NCI-H774 (cell line): ENCODE measurements around the gene DNM3.
"Not testable (repeated sequence)": the region's sequence is repeated elsewhere in the genome, so short reads cannot be mapped to it uniquely, and the experiment has no call there.

Experiments used
- DNase-seq: peaks from one replicate; lab custom pipeline; 2025; lab: John Stamatoyannopoulos, UW

Gene DNM3

DNA sequence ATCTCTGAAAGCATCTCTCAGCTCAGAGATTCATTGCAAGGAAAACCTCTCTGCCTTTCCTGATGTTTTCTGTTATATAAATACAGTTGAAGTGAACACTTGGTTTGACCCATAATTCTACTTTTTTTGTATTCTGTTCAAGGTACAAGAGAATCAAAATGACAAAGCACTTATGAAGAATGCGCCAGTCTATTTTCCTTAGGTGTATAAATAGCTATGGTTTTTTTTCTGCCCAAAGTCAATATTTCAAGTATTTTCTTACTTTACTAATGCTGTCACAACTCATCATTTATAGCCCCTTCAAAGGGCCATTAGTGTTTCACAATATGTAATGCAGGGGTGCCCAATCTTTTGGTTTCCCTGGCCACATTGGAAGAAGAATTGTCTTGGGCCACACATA, 436.7 kb downstream of the DNM3 start:
- peak; percentile 4 for DNase-seq

- no peak for DNase-seq
Observed at GRCh38 chr1:172278478-172278877, 437.2 kb downstream of the DNM3 start.

DNA sequence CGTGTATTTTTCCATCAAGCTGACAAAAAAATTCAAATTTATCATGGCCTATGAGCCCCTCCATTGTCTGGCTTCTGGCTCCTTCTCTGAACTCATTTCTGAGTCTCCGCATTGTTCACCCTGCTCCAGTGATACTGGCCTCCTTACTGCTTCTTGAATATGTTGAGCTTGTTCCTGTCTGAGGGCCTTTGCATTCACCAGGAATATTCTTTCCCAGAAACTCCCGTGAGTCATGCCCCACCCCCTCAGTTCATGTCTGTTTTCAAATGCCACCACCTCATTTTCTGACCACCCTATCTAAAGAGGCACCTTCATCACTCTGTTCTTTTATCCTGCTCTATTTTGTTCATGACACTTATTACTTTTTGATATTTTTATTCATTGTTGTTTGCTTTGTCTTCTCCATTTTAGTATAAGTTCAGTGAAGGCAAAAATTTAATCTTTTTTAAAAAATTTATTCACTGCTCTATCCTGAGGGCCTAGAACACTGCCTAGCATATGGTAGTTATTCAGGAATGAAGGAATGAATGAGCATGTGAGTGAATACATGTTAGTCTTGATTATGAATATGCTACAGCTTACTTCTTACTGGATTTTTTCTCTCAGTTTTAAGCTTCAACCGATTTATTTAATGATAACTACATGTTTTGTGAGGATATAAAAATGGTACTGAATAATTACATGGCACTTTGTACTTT, 438.8 kb downstream of the DNM3 start:
- DNase-seq = no peak

GRCh38 chr1:172283766-172284165, 442.5 kb downstream of the DNM3 start:
- DNase-seq = no peak

GRCh38 chr1:172286629-172287076, 445.4 kb downstream of the DNM3 start:
- no peak for DNase-seq

- DNase-seq = no peak
Observed at GRCh38 chr1:172287208-172287607, 445.9 kb downstream of the DNM3 start.

GRCh38 chr1:172288581-172288980, 447.3 kb downstream of the DNM3 start:
- no peak for DNase-seq

- DNase-seq = no peak
Observed at GRCh38 chr1:172289448-172289847, 448.1 kb downstream of the DNM3 start.

- no peak for DNase-seq
Observed at GRCh38 chr1:172292840-172293239, 451.5 kb downstream of the DNM3 start.

DNA sequence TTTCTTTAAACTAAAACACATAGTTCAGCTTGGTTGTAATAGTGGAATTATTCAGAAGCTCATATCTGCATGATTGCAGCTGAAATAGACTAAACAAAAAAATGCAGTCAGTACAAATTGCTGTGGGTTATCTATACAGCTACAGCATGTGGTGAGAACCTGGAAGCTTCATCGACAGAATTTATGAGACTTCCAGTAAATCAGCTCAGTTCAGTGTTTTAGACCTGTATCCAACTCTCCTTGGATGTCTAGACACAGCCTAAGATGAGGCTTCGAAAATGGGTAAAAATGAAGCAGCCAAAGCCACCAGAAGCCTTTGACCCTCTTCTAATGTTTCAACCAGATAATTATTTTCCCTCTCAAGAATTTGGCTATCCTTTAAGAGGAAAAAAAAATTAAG, 452.1 kb downstream of the DNM3 start:
- no peak for DNase-seq

- DNase-seq = no peak
Observed at GRCh38 chr1:172298141-172298540, 456.8 kb downstream of the DNM3 start.

DNA sequence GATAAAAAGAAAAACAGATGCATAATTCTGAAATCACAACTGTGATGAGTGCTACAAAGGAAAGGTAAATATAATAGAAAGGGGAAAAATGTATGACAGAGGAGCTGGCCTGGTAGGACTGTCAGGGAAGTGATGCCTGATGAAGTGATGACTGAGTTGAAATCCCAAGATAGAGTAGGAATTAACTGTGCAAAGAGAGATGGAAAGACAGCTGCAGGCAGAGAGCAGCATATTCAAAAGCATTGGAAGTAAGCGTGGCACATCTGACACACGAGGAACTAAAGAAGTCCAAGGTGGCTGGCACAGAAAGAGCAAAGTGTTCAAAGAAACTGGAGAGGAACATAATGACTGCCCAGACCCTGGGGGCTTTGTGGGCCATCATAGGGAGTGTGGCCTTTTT, 457.6 kb downstream of the DNM3 start:
- no peak for DNase-seq

DNA sequence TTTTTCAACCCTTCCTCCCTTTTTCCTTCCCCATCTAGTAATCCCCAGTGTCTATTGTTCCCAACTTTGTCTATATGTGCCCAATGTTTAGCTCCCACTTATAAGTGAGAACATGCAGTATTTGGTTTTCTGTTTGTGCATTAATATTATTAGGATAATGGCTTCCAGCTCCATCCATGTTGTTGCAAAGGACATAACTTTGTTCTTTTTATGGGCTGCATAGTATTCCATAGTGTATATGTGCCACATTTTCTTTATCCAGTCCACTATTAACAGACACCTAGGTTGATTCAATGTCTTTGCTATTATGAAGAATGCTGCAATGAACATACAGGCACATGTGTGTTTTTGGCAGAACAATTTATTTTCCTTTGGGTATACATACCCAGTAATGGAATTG, 458.2 kb downstream of the DNM3 start:
- no peak for DNase-seq

DNA sequence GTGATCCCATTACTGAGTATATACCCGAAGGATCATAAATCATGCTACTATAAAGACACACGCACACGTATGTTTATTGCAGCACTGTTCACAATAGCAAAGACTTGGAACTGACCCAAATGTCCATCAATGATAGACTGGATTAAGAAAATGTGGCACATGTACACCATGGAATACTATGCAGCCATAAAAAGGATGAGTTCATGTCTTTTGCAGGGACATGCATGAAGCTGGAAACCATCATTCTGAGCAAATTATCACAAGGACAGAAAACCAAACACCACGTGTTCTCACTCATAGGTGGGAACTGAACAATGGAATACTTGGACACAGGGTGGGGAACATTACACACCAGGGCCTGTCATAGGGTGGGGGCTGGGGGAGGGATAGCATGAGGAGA, 466.2 kb downstream of the DNM3 start:
- DNase-seq = not testable (repeated sequence)

DNA sequence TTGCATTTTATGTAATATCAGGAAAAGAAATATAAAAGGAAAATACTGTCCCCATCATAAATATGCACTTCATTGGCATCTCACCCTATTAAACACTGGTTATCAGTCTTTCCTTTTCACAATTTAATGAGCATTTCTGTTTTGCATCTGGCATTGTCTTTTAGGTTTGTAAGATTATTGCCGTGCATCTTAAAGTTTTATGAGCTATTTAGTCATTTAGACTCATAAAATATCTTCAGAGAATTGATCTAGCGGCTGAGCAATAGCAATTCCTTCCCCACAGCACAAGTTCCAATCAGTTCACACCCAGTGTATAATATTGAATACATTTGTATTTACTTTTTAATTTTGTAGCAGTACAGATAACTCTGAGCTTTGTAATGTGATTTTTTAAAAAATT, 466.8 kb downstream of the DNM3 start:
- no peak for DNase-seq

GRCh38 chr1:172308577-172308976, 467.3 kb downstream of the DNM3 start:
- no peak for DNase-seq

- no peak for DNase-seq
Observed at GRCh38 chr1:172320733-172321132, 479.4 kb downstream of the DNM3 start.

DNA sequence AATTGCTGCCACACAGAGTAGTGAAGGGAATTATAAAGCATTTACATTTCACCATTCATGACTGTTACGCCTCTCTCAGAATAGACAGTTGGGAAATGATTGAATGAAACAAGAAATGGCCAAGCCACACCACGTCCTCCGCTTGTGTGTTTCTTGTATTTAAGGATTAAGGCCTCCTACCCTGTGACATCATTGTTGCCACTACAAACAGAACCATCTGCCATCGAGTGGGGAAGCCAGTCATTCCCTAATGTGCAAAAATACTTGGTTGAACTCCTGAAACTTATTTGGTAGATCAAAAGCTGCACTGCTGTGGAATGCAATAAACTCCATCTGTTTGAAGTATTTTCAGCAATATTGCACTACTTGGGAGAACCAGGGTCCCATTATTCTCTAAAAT, 480.2 kb downstream of the DNM3 start:
- DNase-seq = no peak

GRCh38 chr1:172322219-172323061, 481.1 kb downstream of the DNM3 start:
- DNase-seq = no peak

DNA sequence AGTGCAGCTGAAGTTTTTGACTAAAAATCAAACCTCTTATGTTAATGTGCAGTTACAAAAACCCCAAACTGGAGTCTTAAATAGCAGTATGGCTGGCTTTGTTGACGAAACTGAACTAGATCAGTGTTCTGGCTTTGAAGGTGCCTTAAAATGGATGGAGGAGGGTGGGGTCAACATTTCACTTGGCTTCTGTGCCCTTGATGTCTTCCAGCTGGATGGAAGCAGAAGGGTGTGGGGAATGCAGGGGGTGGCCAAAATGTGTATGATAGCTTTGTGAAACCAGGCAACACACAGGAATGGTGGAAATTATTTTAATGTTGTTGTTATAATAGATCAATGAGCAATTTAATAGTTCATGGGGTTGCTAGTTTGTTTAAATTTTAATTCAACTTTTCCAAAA, 482.4 kb downstream of the DNM3 start:
- DNase-seq = no peak

DNA sequence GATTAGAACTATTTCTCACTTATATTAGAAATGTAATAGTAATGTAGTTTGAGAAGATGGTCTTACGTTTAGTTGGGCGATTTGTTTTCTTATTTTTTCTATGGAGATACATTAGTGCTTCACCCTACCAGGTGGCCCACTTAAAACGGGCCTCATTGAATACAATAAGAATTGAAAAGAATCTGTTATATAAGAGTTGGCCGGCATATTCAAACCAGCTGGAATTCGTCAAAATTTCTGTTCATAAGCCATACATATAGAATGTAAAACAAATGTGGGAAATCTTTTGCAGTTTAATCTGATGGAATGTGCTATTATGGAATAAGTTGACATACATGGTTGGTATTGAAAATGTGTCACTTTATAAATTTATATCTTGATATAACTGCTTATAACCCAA, 482.8 kb downstream of the DNM3 start:
- no peak for DNase-seq

DNA sequence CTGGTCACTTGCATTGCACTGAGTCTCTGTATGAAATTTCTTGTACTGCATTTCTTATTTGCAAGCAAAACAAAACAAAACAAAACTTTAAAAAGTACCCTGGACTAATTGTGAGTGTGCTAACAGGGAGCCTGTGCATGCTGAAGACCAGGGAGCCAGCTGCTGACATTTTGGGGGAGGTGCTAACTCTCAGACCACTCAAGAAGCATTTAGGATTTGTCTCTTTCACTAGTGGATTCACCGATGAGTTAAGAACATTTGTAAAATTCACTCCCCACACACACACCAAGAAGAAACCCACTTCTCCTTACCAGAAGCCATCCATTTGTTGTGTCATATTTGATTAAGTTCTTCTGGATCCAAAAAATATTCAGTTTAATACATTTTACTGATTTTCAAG, 483.5 kb downstream of the DNM3 start:
- DNase-seq = no peak

GRCh38 chr1:172325531-172325930, 484.2 kb downstream of the DNM3 start:
- DNase-seq = no peak

- no peak for DNase-seq
Observed at GRCh38 chr1:172326136-172326535, 484.8 kb downstream of the DNM3 start.
